COLO829 (cell line): ENCODE measurements around the gene GPX6.
"Not testable (repeated sequence)": the region's sequence is repeated elsewhere in the genome, so short reads cannot be mapped to it uniquely, and the experiment has no call there.

ENCODE experiments used
- DNase-seq: peaks from one replicate; pipeline ENCODE4 v3.0.0; 2012; ENCODE audit warnings: low spot score

The GPX6 gene

GRCh38 chr6:28480253-28480932 is 35.2 kb downstream of the GPX6 start:
- no peak for DNase-seq

GRCh38 chr6:28478518-28478917 is 37.1 kb downstream of the GPX6 start:
- DNase-seq = no peak

GRCh38 chr6:28474441-28475219 is 41.0 kb downstream of the GPX6 start:
- DNase-seq = peak; percentile 81

- not testable (repeated sequence) for DNase-seq
These were observed 46.3 kb downstream of the GPX6 start for GRCh38 chr6:28469153-28469745.

- DNase-seq = no peak
These were observed 47.5 kb downstream of the GPX6 start for GRCh38 chr6:28468056-28468455.

- no peak for DNase-seq
These were observed 53.2 kb downstream of the GPX6 start for GRCh38 chr6:28462401-28462800.

GRCh38 chr6:28458568-28458967 is 57.0 kb downstream of the GPX6 start:
- no peak for DNase-seq
